Heart right ventricle (tissue), 16 donors: ENCODE data around the gene ARSJ. TPM values are rescaled to one million over a fixed set of nuclear protein-coding genes. Genes with fewer than 3 reads are reported as not detected.

Experiments
- ATAC-seq, 8 donors: fragments of 200-7000 bp; cut with Tn5 transposase; one replicate each; pipeline ENCODE4 v1.9.1; 2020; ENCODE audit warnings: mild to moderate bottlenecking in 8 of 8, moderate library complexity in 8 of 8, moderate number of reproducible peaks in 1 of 8
- DNase-seq, 2 donors: peaks; one replicate each; pipeline ENCODE4 v3.0.0-alpha.2; 2020
- H3K27ac ChIP-seq, 10 donors: fragments of 200-600 bp; sonication (generic) in 2 of 10; one replicate each; pipeline versions ENCODE4 v1.5.0 to v1.8.0; 2020 to 2022; ENCODE audit warnings: mild to moderate bottlenecking in 3 of 10
- H3K27me3 ChIP-seq, 7 donors: fragments of 200-600 bp; one replicate each; pipeline ENCODE4 v1.8.0; 2021 to 2022; ENCODE audit warnings: mild to moderate bottlenecking in 2 of 7
- H3K36me3 ChIP-seq, 9 donors: fragments of 200-600 bp; sonication (generic) in 1 of 9; one replicate each; pipeline versions ENCODE4 v1.5.0 to v1.8.0; 2020 to 2022; ENCODE audit warnings: mild to moderate bottlenecking in 2 of 9
- H3K4me1 ChIP-seq, 9 donors: fragments of 200-600 bp; sonication (generic) in 1 of 9; one replicate each; pipeline versions ENCODE4 v1.5.0 to v1.8.0; 2020 to 2022; ENCODE audit warnings: mild to moderate bottlenecking in 4 of 9
- H3K4me3 ChIP-seq, 10 donors: fragments of 200-600 bp; sonication (generic) in 2 of 10; one replicate each; pipeline versions ENCODE4 v1.5.0 to v1.8.0; 2020 to 2022; ENCODE audit warnings: mild to moderate bottlenecking in 7 of 10, moderate library complexity in 2 of 10
- H3K9me3 ChIP-seq, 11 donors: fragments of 200-600 bp in 10 of 11; sonication (generic) in 2 of 11; one replicate each; pipeline versions ENCODE4 v1.5.0 to v1.8.0; 2013 to 2022; ENCODE audit warnings: mild to moderate bottlenecking in 2 of 11, control low read depth in 1 of 11, moderate library complexity in 1 of 11
- WGBS, 2 donors: extraction: QIAGEN DNeasy Blood & Tissue Kit; methylation state at CpG; one replicate each; pipeline ENCODE4 v1.1.7; 2013; ENCODE audit warnings: inconsistent platforms in 1 of 2; 5-methylcytosine and 5-hydroxymethylcytosine counted together
- intact Hi-C, 10 donors: fragments of 100-400 bp; cut with DNase I; formaldehyde crosslinking; loops; one replicate each; pipeline versions ENCODE4 v1.11.1 to v1.14.2; 2022
- polyA plus RNA-seq, 2 donors: library from polyadenylated mRNA; stranded (reverse); fragments of 200-250 nt; gene quantifications; one replicate each; pipeline ENCODE4 v1.2.3, GENCODE V29; 2013
- total RNA-seq, 10 donors: library from RNA; stranded (reverse); fragmentation: NEBNext Ultra II Directional in 3 of 10; extraction: Animal tissue kit (Norgen Biotek cat#: 25700) in 3 of 10; gene quantifications; one replicate each; pipeline versions ENCODE4 v1.2.1 to v1.2.4, GENCODE V29; 2021 to 2023
- TF ChIP-seq, protein P1 (sequence below), 9 donors: fragments of 200-600 bp; sonication (generic) in 2 of 9; IDR thresholded peaks; one replicate each; pipeline versions ENCODE4 v1.5.0 to v1.8.0; 2021 to 2022; ENCODE audit warnings: antibody characterized with exemption in 9 of 9, mild to moderate bottlenecking in 5 of 9, moderate library complexity in 1 of 9
- donor health status: Arrhythmogenic right ventricular cardiomyopathy.
- donor health status: ischemic (EF 13 %, LVEDD 7.1; RV severe dilation, severe dysfunction).
- donor health status: healthy with polysubstance abuse.
- donor health status: DM: no; HTN: yes; CAD: no.
- donor health status: DM: no; HTN: no; CAD: no.
- donor health status: ischemic (EF 25% LVEDD 6.9; RV normal size, moderate dysfunction).
- donor health status: ischemic (EF 25% LVEDD 5.7; RV mildly dilated, moderate dysfunction).
- donor health status: healthy.
- donor health status: DM: yes; HTN: yes; CAD: no.
- donor health status: Ischemic cardiomyopathy.
- donor health status: ischemic (EF 35%, LVEDD 5.7; RV mildly dilated, moderate dysfunction).
- donor health status: nonischemic (EF 11% LVEDD 7.7; RV severe dilation, severe dysfunction).
- donor health status: DM: yes; HTN: yes; CAD: no.
- donor health status: PGD.
- donor health status: ischemic (EF 29% LVEDD 5.4; RV normal size, mild dysfunction).
- donor health status: nonischemic (EF 23%, LVEDD 6.1; RV moderate dilation, normal function).

The ARSJ gene
- total and polyA plus RNA-seq, 12 donors: 0.44 to 6.6 (median 1.2) TPM

DNA sequence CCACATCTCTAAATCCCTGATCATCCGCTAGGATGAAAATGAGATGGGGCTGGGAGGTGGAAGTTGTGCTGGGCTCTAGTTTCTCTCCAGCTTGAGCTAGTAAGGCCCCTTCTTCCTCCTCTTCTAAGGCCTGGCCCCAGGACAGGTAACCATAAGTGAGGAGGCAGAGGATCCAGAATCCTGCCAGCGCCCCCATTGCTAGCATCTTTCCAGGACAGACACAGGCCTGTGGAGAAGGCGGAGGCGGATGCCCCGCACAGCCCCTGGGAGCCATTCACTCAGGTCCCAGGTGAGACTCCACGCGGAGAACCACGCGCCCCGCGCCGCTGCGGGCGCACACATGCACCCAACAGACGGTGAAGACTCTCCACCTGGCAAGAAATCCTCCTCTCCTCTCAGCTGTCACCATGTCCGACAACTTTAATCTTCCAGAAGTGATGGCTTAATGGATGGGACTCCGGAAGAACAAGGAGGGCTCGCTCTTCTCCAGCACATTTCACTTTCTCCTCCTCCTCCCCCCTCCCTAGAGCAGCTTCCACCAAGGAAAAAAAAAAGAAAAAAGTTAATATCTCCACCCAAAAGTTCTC, 793 bp downstream of the ARSJ start:
- intact Hi-C loops: no loop called here
- DNase-seq (no peak), ATAC-seq (peak; percentile 19 to 65 (median 40))
- Histone ChIP-seq H3K4me3 (peak overlapping the region in 9 of 10 donors; percentile 53 to 72 (median 65)), H3K9me3 (peaks cover 0 to 14% (median 0%) of the 10 kb centered on the region in 11 donors), H3K36me3 (no peaks in the 10 kb centered on the region), H3K4me1 (peaks cover 0 to 16% (median 6%) of the 10 kb centered on the region in 9 donors), H3K27me3 (peaks cover 0 to 49% (median 17%) of the 10 kb centered on the region in 7 donors), H3K27ac (peak overlapping the region in 7 of 10 donors; percentile 70 to 86 (median 79))
- WGBS, 2 donors: 35 to 42% methylated on average over 18 of the region's 18 CpGs
- TF ChIP-seq, protein P1, sequence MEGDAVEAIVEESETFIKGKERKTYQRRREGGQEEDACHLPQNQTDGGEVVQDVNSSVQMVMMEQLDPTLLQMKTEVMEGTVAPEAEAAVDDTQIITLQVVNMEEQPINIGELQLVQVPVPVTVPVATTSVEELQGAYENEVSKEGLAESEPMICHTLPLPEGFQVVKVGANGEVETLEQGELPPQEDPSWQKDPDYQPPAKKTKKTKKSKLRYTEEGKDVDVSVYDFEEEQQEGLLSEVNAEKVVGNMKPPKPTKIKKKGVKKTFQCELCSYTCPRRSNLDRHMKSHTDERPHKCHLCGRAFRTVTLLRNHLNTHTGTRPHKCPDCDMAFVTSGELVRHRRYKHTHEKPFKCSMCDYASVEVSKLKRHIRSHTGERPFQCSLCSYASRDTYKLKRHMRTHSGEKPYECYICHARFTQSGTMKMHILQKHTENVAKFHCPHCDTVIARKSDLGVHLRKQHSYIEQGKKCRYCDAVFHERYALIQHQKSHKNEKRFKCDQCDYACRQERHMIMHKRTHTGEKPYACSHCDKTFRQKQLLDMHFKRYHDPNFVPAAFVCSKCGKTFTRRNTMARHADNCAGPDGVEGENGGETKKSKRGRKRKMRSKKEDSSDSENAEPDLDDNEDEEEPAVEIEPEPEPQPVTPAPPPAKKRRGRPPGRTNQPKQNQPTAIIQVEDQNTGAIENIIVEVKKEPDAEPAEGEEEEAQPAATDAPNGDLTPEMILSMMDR (IDR thresholded peaks at IDR 0.05): no peak

DNA sequence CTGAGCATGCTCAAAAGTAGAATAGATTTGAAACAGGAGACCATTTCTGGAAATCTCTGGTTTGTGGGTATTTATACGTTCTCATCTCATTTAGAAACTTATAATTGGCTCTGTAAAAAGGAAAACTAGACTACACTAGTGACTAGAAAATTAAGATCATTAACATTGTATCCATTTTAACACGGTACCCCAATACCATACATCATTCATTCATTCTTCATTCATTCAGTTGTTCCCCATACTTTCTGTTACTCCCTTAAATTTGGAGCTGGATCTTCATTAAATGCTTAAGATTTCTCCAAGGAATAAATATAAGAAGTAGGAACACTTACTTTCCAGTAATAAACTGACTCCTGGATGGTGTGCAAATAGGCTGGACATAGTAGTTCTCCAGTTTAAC, 1.3 kb downstream of the ARSJ start:
- TF ChIP-seq, protein P1 (IDR thresholded peaks at IDR 0.05): no peak
- DNase-seq (no peak), ATAC-seq (no peak)
- peak overlapping the region in 3 of 10 donors; percentile 79 to 86 (median 81) for H3K27ac ChIP-seq
- H3K4me3 ChIP-seq: peak overlapping the region in 9 of 10 donors; percentile 53 to 72 (median 65)
- 71 to 73% methylated on average over 2 of the region's 2 CpGs for WGBS, 2 donors
- peaks cover 0 to 16% (median 6%) of the 10 kb centered on the region in 9 donors for H3K4me1 ChIP-seq
- H3K36me3 ChIP-seq: no peaks in the 10 kb centered on the region
- peaks cover 0 to 49% (median 17%) of the 10 kb centered on the region in 7 donors for H3K27me3 ChIP-seq
- intact Hi-C loops: no loop called here
- peaks cover 0 to 16% (median 0%) of the 10 kb centered on the region in 11 donors for H3K9me3 ChIP-seq

DNA sequence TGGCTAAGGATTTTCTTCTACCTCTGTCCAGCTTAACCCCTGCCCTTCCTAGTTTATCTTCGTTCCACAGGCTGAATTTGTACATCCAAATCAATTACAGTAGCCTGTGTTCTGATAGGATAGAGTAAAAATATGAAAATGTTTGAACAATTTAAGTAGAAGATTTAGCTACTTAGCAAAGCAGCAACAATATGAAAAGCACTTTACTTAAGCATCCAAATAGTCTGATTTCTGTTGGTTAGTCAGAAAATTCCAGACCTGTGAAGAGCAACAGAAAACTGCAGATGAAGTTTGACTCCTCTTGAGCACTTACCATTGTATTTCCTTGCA, 2.0 kb downstream of the ARSJ start:
- intact Hi-C loops: no loop called here
- WGBS, 2 donors: 56 to 62% methylated on average over 1 of the region's 1 CpG
- ATAC-seq (no peak), DNase-seq (no peak)
- H3K9me3 ChIP-seq: peaks cover 0 to 16% (median 0%) of the 10 kb centered on the region in 11 donors
- H3K4me1 ChIP-seq: peaks cover 0 to 16% (median 6%) of the 10 kb centered on the region in 9 donors
- peak overlapping the region in 5 of 10 donors; percentile 6 to 81 (median 23) for H3K27ac ChIP-seq
- TF ChIP-seq, protein P1 (IDR thresholded peaks at IDR 0.05): no peak
- H3K4me3 ChIP-seq: peak overlapping the region in 8 of 10 donors; percentile 53 to 72 (median 66)
- H3K36me3 ChIP-seq: no peaks in the 10 kb centered on the region
- H3K27me3 ChIP-seq: peaks cover 0 to 49% (median 17%) of the 10 kb centered on the region in 7 donors

DNA sequence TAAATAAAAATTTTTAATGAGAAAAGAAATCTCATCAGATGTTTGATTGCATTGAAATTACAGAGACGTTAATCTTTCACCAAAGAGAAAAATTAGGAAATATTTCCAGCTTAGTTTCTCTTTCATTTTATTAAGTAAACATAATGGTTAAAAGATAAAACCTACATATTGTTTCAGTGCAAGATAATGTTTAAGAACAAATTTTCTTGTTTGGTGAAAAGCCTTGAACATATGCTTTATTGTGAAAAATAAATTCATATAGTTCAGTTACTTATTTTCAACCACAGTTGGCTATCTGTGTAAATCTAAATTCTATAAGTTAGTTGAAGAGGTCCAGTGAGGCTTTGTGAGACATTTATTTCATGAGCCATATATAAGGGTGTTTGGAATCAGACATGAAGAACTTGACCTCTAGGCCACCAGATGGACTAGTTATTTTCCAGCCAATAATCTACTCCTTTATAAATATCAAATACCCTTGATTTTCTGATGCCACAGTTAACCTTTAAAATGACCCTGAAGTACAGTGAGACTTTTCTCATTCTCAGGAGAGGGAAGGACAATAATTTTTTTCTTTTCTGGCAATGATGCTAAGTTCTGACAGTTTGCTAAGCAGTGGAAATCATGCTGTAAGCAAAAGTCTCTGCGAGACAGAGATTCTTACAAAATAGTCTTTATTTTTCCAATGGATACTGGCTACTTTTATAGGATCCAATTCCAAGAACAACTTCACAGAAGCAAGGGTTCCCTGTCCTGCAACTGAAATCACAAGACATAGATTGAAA, 2.5 kb downstream of the ARSJ start:
- H3K4me3 ChIP-seq: peak overlapping the region in 7 of 10 donors; percentile 53 to 72 (median 66)
- ATAC-seq (peak in 1 of 8 donors; percentile 4), DNase-seq (no peak)
- peaks cover 0 to 43% (median 16%) of the 10 kb centered on the region in 7 donors for H3K27me3 ChIP-seq
- H3K27ac ChIP-seq: peak overlapping the region in 6 of 10 donors; percentile 6 to 81 (median 16)
- no peaks in the 10 kb centered on the region for H3K36me3 ChIP-seq
- TF ChIP-seq, protein P1 (IDR thresholded peaks at IDR 0.05): no peak
- H3K4me1 ChIP-seq: peaks cover 0 to 16% (median 6%) of the 10 kb centered on the region in 9 donors
- H3K9me3 ChIP-seq: peaks cover 0 to 16% (median 0%) of the 10 kb centered on the region in 11 donors
- intact Hi-C loops: no loop called here
- 47 to 70% methylated on average over 2 of the region's 2 CpGs for WGBS, 2 donors
